ENCODE results near the gene ZNF439. TPM values are rescaled to one million over a fixed set of nuclear protein-coding genes. Genes with fewer than 3 reads are reported as not detected.
"Not testable (repeated sequence)": the region's sequence is repeated elsewhere in the genome, so short reads cannot be mapped to it uniquely, and the experiment has no call there.

ZNF439 gene
- total RNA-seq, 1 experiment from 2014 or later: 0.71 TPM

DNA sequence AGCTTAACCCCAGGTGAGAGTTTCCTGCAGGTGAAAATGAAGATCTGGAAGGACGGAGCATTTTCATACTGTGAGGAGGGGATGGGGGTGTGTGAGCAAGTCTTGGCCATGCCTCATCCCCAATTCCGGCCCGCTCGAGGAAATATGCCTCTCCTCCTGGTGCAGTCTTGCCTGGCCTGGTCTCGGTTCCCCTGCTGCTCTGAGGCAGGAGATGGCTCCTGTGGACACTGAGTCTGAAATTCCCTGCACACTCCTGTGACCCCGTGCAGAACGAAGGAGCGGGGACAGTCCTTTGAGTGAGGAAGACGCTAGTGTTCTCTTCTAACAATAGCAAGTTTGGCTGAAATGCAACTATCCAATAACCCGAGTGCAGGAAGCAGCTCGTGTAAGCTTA is 329 bp upstream of the ZNF439 start:
- BruUV-seq (replicated peaks): no TSS peak
- no peak overlapping the region for H3K27ac Mint-ChIP-seq (ENCODE audit: unreplicated experiment)
- no peaks in the 10 kb centered on the region for H3K36me3 Mint-ChIP-seq (ENCODE audit: insufficient read depth, unreplicated experiment)
- intact Hi-C loops (cut with micrococcal nuclease; ENCODE audit: unreplicated experiment): no loop called here
- H3K4me1 Mint-ChIP-seq (ENCODE audit: low read depth, unreplicated experiment): no peaks in the 10 kb centered on the region
- TF ChIP-seq, protein P1, sequence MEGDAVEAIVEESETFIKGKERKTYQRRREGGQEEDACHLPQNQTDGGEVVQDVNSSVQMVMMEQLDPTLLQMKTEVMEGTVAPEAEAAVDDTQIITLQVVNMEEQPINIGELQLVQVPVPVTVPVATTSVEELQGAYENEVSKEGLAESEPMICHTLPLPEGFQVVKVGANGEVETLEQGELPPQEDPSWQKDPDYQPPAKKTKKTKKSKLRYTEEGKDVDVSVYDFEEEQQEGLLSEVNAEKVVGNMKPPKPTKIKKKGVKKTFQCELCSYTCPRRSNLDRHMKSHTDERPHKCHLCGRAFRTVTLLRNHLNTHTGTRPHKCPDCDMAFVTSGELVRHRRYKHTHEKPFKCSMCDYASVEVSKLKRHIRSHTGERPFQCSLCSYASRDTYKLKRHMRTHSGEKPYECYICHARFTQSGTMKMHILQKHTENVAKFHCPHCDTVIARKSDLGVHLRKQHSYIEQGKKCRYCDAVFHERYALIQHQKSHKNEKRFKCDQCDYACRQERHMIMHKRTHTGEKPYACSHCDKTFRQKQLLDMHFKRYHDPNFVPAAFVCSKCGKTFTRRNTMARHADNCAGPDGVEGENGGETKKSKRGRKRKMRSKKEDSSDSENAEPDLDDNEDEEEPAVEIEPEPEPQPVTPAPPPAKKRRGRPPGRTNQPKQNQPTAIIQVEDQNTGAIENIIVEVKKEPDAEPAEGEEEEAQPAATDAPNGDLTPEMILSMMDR (IDR thresholded peaks at IDR 0.05; ENCODE audit: unreplicated experiment): no peak
- no peak overlapping the region for H3K4me3 Mint-ChIP-seq (ENCODE audit: low read depth, unreplicated experiment)
- H3K27me3 Mint-ChIP-seq (ENCODE audit: unreplicated experiment): no peaks in the 10 kb centered on the region
- CTCF ChIA-PET: no interaction called here
- peaks cover 7% of the 10 kb centered on the region for H3K9me3 Mint-ChIP-seq (ENCODE audit: low read depth, unreplicated experiment)
- no peak for DNase-seq

DNA sequence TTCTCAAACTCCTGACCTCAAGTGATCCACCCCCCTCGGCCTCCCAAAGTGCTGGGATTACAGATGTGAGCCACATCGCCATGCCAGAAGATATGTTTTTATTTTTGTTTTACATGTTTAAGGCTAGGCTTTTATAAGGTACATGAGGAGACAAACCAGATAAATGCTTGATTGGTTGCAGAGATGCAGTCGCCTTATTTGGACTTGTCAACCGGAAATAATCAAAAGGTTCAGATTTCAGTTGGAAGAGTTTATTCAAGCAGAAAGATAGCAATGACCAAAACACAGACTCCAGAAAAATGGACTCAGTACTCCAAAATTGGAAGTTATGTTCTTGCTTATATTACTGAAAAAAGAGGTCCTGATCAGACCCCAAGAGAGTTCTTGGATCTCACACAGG is 1.8 kb downstream of the ZNF439 start:
- intact Hi-C loops (cut with micrococcal nuclease; ENCODE audit: unreplicated experiment); H3K4me1 Mint-ChIP-seq (ENCODE audit: low read depth, unreplicated experiment); H3K9me3 Mint-ChIP-seq (ENCODE audit: low read depth, unreplicated experiment); BruUV-seq (replicated peaks); H3K4me3 Mint-ChIP-seq (ENCODE audit: low read depth, unreplicated experiment); CTCF ChIA-PET; H3K27ac Mint-ChIP-seq (ENCODE audit: unreplicated experiment); H3K36me3 Mint-ChIP-seq (ENCODE audit: insufficient read depth, unreplicated experiment); H3K27me3 Mint-ChIP-seq (ENCODE audit: unreplicated experiment); DNase-seq: not testable (repeated sequence)

DNA sequence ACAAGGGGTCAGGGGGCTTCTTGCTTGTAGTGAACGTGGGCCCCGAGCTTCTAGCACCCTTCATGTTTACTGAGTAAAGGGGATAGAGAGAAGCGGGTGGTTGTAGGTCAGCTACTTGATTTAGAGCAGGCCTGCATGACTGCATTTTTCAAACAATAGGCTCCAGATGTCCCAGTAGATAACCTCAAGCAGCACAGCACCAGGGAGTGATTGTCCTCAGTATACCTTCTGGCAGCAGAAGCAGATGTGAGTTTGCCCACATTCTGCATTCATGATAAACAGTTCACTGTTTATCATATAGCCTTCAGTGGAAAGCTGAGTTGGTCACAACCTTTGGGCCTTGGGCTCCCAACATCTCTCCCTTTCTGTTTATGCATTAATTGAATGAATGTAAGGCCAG is 4.8 kb downstream of the ZNF439 start:
- Mint-ChIP-seq H3K4me1 (ENCODE audit: low read depth, unreplicated experiment) (no peaks in the 10 kb centered on the region), H3K27ac (ENCODE audit: unreplicated experiment) (no peak overlapping the region), H3K36me3 (ENCODE audit: insufficient read depth, unreplicated experiment) (no peaks in the 10 kb centered on the region), H3K9me3 (ENCODE audit: low read depth, unreplicated experiment) (peaks cover 3% of the 10 kb centered on the region), H3K27me3 (ENCODE audit: unreplicated experiment) (no peaks in the 10 kb centered on the region), H3K4me3 (ENCODE audit: low read depth, unreplicated experiment) (no peak overlapping the region)
- no TSS peak for BruUV-seq (replicated peaks)
- TF ChIP-seq, protein P1 (IDR thresholded peaks at IDR 0.05; ENCODE audit: unreplicated experiment): no peak
- DNase-seq: no peak
- CTCF ChIA-PET: no interaction called here
- intact Hi-C loops (cut with micrococcal nuclease; ENCODE audit: unreplicated experiment): no loop called here

DNA sequence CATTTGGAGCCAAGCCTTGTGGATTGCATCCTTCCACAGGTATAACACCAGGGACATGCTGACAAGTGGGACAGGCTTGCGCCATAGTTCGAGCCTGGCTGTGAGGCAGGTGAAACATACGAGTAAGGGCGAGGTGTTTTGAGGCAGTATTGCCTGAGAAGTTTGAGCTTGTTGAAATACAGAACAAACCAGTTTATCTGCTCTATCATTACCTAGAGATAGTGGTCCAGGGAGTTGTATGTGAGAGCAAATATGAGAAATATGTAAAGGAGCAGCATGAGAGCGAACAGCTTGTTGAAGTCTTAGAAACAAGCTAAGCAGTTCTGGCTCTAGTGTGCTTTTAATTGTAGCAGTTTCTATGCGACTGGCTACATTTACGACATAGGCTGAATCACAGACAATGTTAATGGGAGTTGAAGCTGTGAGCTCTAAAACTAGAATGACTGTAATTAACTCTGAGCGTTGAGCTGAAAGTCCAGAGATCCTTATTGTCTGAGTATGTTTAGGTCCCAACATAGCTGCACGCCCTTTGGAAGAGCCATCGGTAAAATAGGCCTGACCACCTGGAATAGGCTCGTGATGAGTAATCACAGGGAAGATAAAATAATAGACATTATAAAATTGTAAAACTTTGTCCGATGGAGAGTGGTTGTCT is 8.2 kb downstream of the ZNF439 start:
- H3K4me1 Mint-ChIP-seq (ENCODE audit: low read depth, unreplicated experiment): no peaks in the 10 kb centered on the region
- TF ChIP-seq, protein P1 (IDR thresholded peaks at IDR 0.05; ENCODE audit: unreplicated experiment): no peak
- no peaks in the 10 kb centered on the region for H3K27me3 Mint-ChIP-seq (ENCODE audit: unreplicated experiment)
- H3K9me3 Mint-ChIP-seq (ENCODE audit: low read depth, unreplicated experiment): no peaks in the 10 kb centered on the region
- BruUV-seq (replicated peaks): no TSS peak
- intact Hi-C loops (cut with micrococcal nuclease; ENCODE audit: unreplicated experiment): no loop called here
- no peaks in the 10 kb centered on the region for H3K36me3 Mint-ChIP-seq (ENCODE audit: insufficient read depth, unreplicated experiment)
- CTCF ChIA-PET: interaction anchor here (0.6 kb wide), 1 partner anchor 34 kb away, joined by 5 read pairs; no protein-coding TSS in a partner anchor
- no peak overlapping the region for H3K27ac Mint-ChIP-seq (ENCODE audit: unreplicated experiment)
- no peak overlapping the region for H3K4me3 Mint-ChIP-seq (ENCODE audit: low read depth, unreplicated experiment)
- DNase-seq: no peak

DNA sequence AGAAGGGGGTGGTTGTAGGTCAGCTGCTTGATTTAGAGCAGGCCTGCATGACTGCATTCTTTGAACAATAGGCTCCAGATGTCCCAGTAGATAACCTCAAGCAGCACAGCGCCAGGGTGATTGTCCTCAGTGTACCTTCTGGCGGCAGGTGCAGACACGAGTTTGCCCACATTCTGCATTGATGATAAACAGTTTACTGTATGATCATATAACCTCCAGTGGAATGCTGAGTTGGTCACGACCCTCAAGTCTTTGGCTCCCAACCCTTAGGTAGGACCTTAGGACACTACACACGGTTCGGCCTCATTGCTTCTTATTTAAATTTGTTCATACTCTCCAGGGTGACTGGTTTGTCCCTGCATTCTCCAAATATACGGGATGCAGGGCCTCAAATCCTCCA is 12.2 kb downstream of the ZNF439 start:
- TF ChIP-seq, protein P1 (IDR thresholded peaks at IDR 0.05; ENCODE audit: unreplicated experiment): no peak
- intact Hi-C loops (cut with micrococcal nuclease; ENCODE audit: unreplicated experiment): no loop called here
- H3K36me3 Mint-ChIP-seq (ENCODE audit: insufficient read depth, unreplicated experiment): no peaks in the 10 kb centered on the region
- H3K4me3 Mint-ChIP-seq (ENCODE audit: low read depth, unreplicated experiment): no peak overlapping the region
- H3K27ac Mint-ChIP-seq (ENCODE audit: unreplicated experiment): no peak overlapping the region
- CTCF ChIA-PET: no interaction called here
- no peak for DNase-seq
- no peaks in the 10 kb centered on the region for H3K4me1 Mint-ChIP-seq (ENCODE audit: low read depth, unreplicated experiment)
- H3K27me3 Mint-ChIP-seq (ENCODE audit: unreplicated experiment): no peaks in the 10 kb centered on the region
- BruUV-seq (replicated peaks): no TSS peak
- H3K9me3 Mint-ChIP-seq (ENCODE audit: low read depth, unreplicated experiment): no peaks in the 10 kb centered on the region
